Gastroesophageal sphincter (tissue), 3 donors: ENCODE data around the gene SAYSD1.

ENCODE experiments used
- POLR2AphosphoS5 ChIP-seq: sonication (generic); formaldehyde crosslinking; IDR thresholded peaks from one replicate; pipeline ENCODE4 v1.6.1; 2017; ENCODE audit warnings: antibody characterized with exemption
- TF ChIP-seq, protein P1 (sequence below), 4 experiments: fragments of 200-600 bp in 2 of 4; fragments of 450-650 bp in 2 of 4; sonication (generic) in 1 of 4; IDR thresholded peaks; one replicate each; pipeline ENCODE4 v1.5.1; 2017 to 2019; ENCODE audit warnings: antibody characterized with exemption in 4 of 4, mild to moderate bottlenecking in 2 of 4, moderate library complexity in 2 of 4

DNA sequence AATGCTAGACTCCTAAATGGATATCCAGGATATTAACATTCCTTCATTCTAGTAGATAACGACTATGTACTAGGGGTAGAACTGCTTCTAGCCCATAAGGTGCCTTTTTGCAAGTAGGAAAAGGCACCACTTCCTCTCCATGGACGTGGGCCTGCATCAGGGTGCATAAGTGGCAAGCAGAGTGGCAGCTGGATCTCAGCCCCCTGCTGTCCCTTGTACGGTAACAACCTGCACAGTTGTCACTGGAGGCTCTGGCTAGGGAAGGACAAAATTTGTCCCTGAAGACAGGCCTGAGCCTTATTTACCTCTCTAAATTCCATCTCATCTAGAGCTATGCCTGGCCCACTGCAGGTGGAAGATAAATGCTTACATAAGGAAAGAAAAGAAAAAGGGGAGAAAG, 42.5 kb upstream of the SAYSD1 start:
- TF ChIP-seq, protein P1, sequence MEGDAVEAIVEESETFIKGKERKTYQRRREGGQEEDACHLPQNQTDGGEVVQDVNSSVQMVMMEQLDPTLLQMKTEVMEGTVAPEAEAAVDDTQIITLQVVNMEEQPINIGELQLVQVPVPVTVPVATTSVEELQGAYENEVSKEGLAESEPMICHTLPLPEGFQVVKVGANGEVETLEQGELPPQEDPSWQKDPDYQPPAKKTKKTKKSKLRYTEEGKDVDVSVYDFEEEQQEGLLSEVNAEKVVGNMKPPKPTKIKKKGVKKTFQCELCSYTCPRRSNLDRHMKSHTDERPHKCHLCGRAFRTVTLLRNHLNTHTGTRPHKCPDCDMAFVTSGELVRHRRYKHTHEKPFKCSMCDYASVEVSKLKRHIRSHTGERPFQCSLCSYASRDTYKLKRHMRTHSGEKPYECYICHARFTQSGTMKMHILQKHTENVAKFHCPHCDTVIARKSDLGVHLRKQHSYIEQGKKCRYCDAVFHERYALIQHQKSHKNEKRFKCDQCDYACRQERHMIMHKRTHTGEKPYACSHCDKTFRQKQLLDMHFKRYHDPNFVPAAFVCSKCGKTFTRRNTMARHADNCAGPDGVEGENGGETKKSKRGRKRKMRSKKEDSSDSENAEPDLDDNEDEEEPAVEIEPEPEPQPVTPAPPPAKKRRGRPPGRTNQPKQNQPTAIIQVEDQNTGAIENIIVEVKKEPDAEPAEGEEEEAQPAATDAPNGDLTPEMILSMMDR (IDR thresholded peaks at IDR 0.05): no peak
- no peak for TF ChIP-seq POLR2AphosphoS5
